ENCODE data around the gene VDR.

Gene VDR

DNA sequence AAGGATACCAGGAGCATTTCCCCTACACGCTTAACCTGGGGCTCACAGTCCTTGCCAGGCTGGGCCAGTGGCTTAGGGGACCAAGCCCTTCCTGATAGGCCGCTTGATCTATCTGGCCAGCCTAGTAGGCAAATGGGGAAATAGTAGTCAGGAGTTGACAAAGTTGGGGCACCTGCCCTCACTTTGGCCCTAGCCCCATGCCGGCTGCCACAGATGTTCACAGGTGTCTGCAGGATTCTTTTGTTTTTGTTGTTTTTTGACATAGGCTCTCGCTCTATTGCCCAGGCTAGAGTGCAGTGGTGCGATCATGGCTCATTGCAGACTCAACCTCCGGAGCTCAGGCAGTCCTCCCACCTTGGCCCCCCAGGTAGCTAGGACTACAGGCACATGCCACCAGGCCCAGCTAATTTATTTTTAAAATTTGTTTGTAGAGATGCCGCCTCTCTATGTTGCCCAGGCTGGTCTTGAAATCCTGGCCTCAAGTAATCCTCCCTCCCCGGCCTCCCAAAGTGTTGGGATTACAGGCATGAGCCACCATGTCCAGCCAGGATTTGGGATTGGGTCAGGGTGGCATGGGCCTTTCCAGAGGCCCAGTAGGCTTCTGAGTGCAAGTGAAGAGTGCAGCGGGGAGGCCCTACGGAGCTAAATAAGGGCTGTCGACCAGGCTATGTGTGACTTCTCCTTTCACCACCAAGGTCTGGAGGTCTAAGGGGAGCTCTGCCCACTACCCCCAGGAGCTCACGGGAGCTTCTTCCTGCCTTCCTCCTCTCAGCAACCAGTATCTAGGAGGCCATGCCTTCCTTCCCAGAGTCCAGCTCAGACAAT lies 69.6 kb downstream of the VDR start:
- Histone ChIP-seq H3K9me3 (ENCODE audit: control insufficient read depth in 1 of 2, low read length in 2 of 2) (no peaks in the 10 kb centered on the region), H3K4me1 (ENCODE audit: control insufficient read depth in 1 of 2, insufficient read depth in 2 of 2, low read length in 2 of 2) (peaks cover 4 to 9% of the 10 kb centered on the region in 2 donors), H3K4me3 (ENCODE audit: low read depth in 1 of 2, low read length in 2 of 2) (no peak overlapping the region), H3K9ac (ENCODE audit: low read depth in 1 of 2, low read length in 2 of 2) (no peak overlapping the region), H3K27me3 (ENCODE audit: control insufficient read depth in 1 of 2, insufficient read depth in 2 of 2, low read length in 2 of 2) (no peaks in the 10 kb centered on the region), H3K27ac (ENCODE audit: low read depth, low read length) (no peak overlapping the region), H3K36me3 (ENCODE audit: control insufficient read depth in 1 of 2, insufficient read depth in 2 of 2, low read length in 2 of 2) (no peaks in the 10 kb centered on the region)

DNA sequence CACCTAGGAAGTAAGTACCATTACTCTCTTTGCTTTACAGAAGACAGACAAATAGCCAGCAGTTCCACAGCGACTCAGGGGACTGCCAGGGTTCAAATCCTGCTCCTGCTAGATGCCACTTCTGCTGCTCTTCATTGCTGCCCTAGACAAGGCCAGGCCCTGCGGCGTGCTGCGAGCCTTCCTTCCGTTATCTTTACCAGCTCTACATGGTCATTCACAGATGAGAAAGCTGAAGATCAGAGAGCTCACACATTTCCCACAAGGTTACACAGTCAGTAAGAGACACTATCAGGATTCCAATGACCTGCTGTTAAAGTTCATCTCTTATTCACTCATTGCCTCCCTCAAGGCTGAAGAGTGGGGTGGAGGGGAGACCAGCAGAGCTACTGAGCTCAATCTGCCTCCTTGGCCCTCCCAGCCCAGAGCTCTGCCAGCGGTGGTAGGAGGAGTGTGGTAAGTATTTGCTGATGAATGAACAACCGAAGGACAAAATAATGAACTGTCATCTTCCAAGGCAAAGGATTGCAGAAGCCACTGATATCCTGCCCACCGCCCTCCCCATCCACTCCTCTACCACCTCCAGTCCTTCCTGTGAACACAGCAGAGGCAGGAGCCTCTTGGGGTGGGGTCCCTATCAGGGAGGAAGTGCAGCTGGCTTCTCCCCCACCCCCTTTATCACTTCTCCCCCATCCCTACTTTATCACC lies 70.4 kb downstream of the VDR start:
- H3K4me1 ChIP-seq (ENCODE audit: control insufficient read depth in 1 of 2, insufficient read depth in 2 of 2, low read length in 2 of 2): peaks cover 7 to 12% of the 10 kb centered on the region in 2 donors
- H3K9ac ChIP-seq (ENCODE audit: low read depth in 1 of 2, low read length in 2 of 2): no peak overlapping the region

DNA sequence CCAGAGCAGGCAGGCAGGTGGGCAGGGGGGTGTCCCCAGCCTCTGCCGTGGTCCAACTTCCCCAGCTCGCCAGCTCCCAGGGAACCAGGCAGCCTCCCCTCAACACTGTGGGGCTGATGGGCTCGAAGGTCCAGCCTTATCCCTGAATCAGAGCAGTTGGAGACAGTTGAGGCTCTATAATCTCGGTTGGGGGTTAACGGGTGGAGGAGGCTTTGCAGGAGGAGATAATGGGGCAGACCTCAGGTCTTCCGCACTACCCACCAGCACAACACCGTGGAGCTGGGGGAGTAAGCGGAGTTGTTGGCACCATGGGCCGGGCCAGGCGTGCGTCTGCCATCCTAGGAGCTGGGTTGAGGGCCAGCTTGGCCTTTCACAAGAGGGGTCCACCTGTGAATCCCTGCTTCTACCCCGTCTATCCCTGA lies 71.2 kb downstream of the VDR start:
- peaks cover 12% of the 10 kb centered on the region in 2 donors for H3K4me1 ChIP-seq (ENCODE audit: control insufficient read depth in 1 of 2, insufficient read depth in 2 of 2, low read length in 2 of 2)
- no peak overlapping the region for H3K4me3 ChIP-seq (ENCODE audit: low read depth in 1 of 2, low read length in 2 of 2)
- H3K9me3 ChIP-seq (ENCODE audit: control insufficient read depth in 1 of 2, low read length in 2 of 2): no peaks in the 10 kb centered on the region
- no peaks in the 10 kb centered on the region for H3K36me3 ChIP-seq (ENCODE audit: control insufficient read depth in 1 of 2, insufficient read depth in 2 of 2, low read length in 2 of 2)
- H3K27ac ChIP-seq (ENCODE audit: low read depth, low read length): no peak overlapping the region
- no peak overlapping the region for H3K9ac ChIP-seq (ENCODE audit: low read depth in 1 of 2, low read length in 2 of 2)
- H3K27me3 ChIP-seq (ENCODE audit: control insufficient read depth in 1 of 2, insufficient read depth in 2 of 2, low read length in 2 of 2): no peaks in the 10 kb centered on the region

More for the DNA sequence above, 70.4 kb downstream of the VDR start:
- Histone ChIP-seq H3K4me3 (ENCODE audit: low read depth in 1 of 2, low read length in 2 of 2) (no peak overlapping the region), H3K27me3 (ENCODE audit: control insufficient read depth in 1 of 2, insufficient read depth in 2 of 2, low read length in 2 of 2) (no peaks in the 10 kb centered on the region), H3K9me3 (ENCODE audit: control insufficient read depth in 1 of 2, low read length in 2 of 2) (no peaks in the 10 kb centered on the region), H3K36me3 (ENCODE audit: control insufficient read depth in 1 of 2, insufficient read depth in 2 of 2, low read length in 2 of 2) (no peaks in the 10 kb centered on the region), H3K27ac (ENCODE audit: low read depth, low read length) (no peak overlapping the region)

DNA sequence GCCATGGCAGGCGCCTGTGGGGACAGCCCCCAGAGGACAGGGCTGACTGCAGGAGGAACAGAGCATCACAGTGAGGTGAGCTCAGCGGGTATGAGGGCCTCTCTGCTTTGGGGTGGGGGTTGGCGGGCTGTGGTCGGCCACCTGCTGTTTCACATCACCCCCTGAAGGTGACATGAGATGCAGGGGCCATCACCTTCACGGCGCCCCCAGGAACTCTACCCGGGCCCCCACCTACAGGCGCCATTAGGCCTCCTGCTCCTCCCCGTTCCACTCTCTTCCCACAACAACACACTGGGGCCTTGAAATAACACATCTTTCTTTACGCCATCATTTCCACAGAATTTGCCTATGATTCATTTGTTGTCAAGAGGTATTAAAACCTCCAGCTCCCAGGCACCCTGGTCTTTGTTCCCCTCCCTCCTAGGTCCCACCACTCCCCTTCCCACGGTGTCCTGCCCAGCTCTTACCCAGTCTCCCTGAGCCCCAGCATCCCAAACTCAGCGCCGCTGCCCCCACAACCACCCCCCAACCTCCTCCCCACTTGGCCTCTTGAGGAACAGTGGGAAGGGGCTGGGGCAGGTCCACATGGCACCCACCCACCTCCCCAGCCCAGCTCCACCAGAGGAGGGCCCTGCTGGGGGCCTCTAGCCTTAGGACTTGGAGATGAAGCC lies 72.4 kb downstream of the VDR start:
- Histone ChIP-seq H3K4me1 (ENCODE audit: control insufficient read depth in 1 of 2, insufficient read depth in 2 of 2, low read length in 2 of 2) (peaks cover 18% of the 10 kb centered on the region in 2 donors), H3K4me3 (ENCODE audit: low read depth in 1 of 2, low read length in 2 of 2) (no peak overlapping the region), H3K27ac (ENCODE audit: low read depth, low read length) (no peak overlapping the region)

DNA sequence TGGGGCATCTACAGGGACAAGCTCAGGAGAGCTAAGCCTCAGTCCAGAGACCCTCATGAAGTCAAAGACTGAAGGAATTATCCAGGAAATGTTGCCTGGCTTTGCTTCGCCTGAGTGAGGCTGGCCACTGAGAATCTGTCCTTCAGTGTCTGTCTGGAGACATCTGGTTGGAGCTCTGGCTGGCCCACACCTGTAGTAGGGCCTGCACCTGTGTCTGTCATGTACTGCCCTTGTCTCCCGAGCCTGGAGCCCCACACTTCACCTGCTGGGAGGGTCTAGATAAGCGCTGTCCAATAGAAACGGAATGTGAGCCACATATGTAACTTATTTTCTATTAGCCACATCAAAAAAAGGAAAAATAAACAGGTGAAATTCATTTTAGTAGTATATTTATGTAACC lies 75.2 kb downstream of the VDR start:
- Histone ChIP-seq H3K9me3 (ENCODE audit: control insufficient read depth in 1 of 2, low read length in 2 of 2) (no peaks in the 10 kb centered on the region), H3K9ac (ENCODE audit: low read depth in 1 of 2, low read length in 2 of 2) (peak overlapping the region; percentile 14 to 40), H3K4me1 (ENCODE audit: control insufficient read depth in 1 of 2, insufficient read depth in 2 of 2, low read length in 2 of 2) (peaks cover 23 to 27% of the 10 kb centered on the region in 2 donors), H3K4me3 (ENCODE audit: low read depth in 1 of 2, low read length in 2 of 2) (peak overlapping the region; percentile 34 to 37), H3K27me3 (ENCODE audit: control insufficient read depth in 1 of 2, insufficient read depth in 2 of 2, low read length in 2 of 2) (no peaks in the 10 kb centered on the region), H3K36me3 (ENCODE audit: control insufficient read depth in 1 of 2, insufficient read depth in 2 of 2, low read length in 2 of 2) (no peaks in the 10 kb centered on the region), H3K27ac (ENCODE audit: low read depth, low read length) (peak overlapping the region; percentile 61)

More for the DNA sequence above, 72.4 kb downstream of the VDR start:
- Histone ChIP-seq H3K27me3 (ENCODE audit: control insufficient read depth in 1 of 2, insufficient read depth in 2 of 2, low read length in 2 of 2) (no peaks in the 10 kb centered on the region), H3K9ac (ENCODE audit: low read depth in 1 of 2, low read length in 2 of 2) (no peak overlapping the region), H3K36me3 (ENCODE audit: control insufficient read depth in 1 of 2, insufficient read depth in 2 of 2, low read length in 2 of 2) (no peaks in the 10 kb centered on the region), H3K9me3 (ENCODE audit: control insufficient read depth in 1 of 2, low read length in 2 of 2) (no peaks in the 10 kb centered on the region)

DNA sequence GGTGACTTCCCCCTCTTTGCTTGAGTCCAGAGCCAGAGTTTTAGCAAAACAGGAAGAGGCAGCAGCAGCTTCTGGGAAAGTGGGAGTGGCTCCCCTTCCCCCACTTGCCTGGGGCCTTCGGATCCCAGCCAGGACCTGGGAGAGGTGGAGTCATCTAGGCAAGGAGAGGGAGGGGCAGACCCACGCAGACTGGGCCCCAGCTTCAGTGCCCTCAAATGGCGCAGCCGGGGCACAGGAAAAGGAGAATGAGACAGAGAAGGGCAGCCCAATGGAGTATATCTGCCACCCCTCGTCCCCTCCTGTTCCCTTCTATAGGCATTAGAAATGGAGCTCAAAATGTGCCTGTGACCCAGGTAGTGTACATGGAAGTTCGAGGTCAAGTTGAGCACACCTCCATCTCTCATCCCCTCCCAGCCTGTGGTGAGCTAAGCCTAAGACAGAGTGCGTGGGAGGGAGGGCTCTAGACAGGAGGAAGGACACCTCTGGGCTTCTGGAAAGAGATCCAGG lies 75.8 kb downstream of the VDR start:
- H3K9me3 ChIP-seq (ENCODE audit: control insufficient read depth in 1 of 2, low read length in 2 of 2): no peaks in the 10 kb centered on the region
- H3K4me3 ChIP-seq (ENCODE audit: low read depth in 1 of 2, low read length in 2 of 2): peak overlapping the region; percentile 34 to 37
- H3K27me3 ChIP-seq (ENCODE audit: control insufficient read depth in 1 of 2, insufficient read depth in 2 of 2, low read length in 2 of 2): no peaks in the 10 kb centered on the region
- H3K36me3 ChIP-seq (ENCODE audit: control insufficient read depth in 1 of 2, insufficient read depth in 2 of 2, low read length in 2 of 2): no peaks in the 10 kb centered on the region
- peaks cover 25 to 27% of the 10 kb centered on the region in 2 donors for H3K4me1 ChIP-seq (ENCODE audit: control insufficient read depth in 1 of 2, insufficient read depth in 2 of 2, low read length in 2 of 2)
- H3K9ac ChIP-seq (ENCODE audit: low read depth in 1 of 2, low read length in 2 of 2): peak overlapping the region; percentile 14 to 40
- peak overlapping the region; percentile 61 for H3K27ac ChIP-seq (ENCODE audit: low read depth, low read length)

DNA sequence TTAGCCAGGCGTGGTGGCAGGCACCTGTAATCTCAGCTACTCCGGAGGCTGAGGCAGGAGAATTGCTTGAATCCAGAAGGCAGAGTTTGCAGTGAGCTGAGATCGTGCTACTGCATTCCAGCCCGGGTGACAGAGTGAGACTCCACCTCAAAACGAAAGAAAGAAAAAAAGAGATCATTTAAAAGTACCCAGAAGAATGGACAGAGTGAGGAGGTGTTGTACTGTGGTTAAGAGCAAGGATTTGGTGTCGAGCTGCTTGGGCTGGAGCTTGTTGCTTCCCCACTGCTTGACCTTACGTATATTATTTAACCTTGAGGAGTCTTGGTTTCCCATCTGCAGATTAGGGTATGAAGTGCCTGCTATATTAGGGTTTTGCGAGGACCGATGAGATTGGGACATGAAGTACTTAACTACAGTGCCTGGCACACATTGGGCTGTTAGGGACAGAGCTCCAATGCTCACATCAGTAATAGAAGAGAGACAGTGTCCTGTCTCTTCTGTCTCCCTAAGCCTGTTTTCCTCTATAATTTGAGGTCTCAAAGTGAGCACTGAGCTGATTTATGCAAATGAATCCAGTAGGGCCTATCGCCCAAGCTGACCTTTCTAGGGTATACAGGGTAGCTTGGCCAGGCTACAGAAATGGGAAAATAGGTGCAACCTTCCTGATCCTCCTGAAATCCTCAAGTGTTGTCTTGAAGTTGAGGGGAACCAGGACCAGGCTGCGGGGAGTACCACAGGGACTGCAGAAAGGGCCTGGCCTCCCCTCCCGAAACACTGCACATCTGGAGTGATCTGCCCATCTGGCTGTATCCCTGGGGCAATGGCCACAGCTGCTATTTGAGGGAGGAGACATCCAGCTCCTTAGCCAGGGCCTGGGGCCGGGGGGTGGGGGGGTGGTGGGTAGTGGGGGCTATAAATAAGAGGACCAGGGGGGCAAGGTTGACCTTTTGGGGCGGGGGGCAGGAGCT lies 76.5 kb downstream of the VDR start:
- no peak overlapping the region for H3K27ac ChIP-seq (ENCODE audit: low read depth, low read length)
- H3K9ac ChIP-seq (ENCODE audit: low read depth in 1 of 2, low read length in 2 of 2): no peak overlapping the region
- peaks cover 24 to 25% of the 10 kb centered on the region in 2 donors for H3K4me1 ChIP-seq (ENCODE audit: control insufficient read depth in 1 of 2, insufficient read depth in 2 of 2, low read length in 2 of 2)
- no peak overlapping the region for H3K4me3 ChIP-seq (ENCODE audit: low read depth in 1 of 2, low read length in 2 of 2)
- no peaks in the 10 kb centered on the region for H3K9me3 ChIP-seq (ENCODE audit: control insufficient read depth in 1 of 2, low read length in 2 of 2)
- H3K36me3 ChIP-seq (ENCODE audit: control insufficient read depth in 1 of 2, insufficient read depth in 2 of 2, low read length in 2 of 2): no peaks in the 10 kb centered on the region
- no peaks in the 10 kb centered on the region for H3K27me3 ChIP-seq (ENCODE audit: control insufficient read depth in 1 of 2, insufficient read depth in 2 of 2, low read length in 2 of 2)

DNA sequence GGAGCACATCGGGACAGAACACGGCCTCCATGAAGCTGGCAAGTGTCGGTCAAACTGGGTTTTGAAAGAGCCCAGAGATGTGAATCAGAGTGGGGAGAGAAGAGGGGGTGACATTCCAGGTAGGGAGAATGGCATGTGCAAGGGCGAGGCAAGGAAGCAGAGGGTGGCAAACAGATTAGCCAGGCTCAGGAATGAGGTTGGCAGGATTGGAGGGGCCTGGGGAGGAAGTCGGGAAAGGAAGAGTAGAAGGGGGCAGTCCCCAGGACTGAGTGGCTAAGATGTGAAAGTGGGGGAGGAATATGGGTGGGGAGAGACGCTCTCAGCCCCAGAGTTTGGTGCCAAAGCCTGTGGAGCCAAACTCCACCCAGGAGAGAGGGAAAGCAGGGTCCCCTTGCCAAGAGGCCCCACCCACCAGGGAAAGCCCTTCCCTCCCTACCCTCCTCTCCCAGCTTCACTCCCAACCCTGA lies 79.6 kb downstream of the VDR start:
- no peak overlapping the region for H3K4me3 ChIP-seq (ENCODE audit: low read depth in 1 of 2, low read length in 2 of 2)
- no peak overlapping the region for H3K27ac ChIP-seq (ENCODE audit: low read depth, low read length)
- H3K4me1 ChIP-seq (ENCODE audit: control insufficient read depth in 1 of 2, insufficient read depth in 2 of 2, low read length in 2 of 2): peaks cover 47% of the 10 kb centered on the region in 2 donors
- H3K27me3 ChIP-seq (ENCODE audit: control insufficient read depth in 1 of 2, insufficient read depth in 2 of 2, low read length in 2 of 2): no peaks in the 10 kb centered on the region
- H3K9me3 ChIP-seq (ENCODE audit: control insufficient read depth in 1 of 2, low read length in 2 of 2): no peaks in the 10 kb centered on the region
- no peaks in the 10 kb centered on the region for H3K36me3 ChIP-seq (ENCODE audit: control insufficient read depth in 1 of 2, insufficient read depth in 2 of 2, low read length in 2 of 2)
- H3K9ac ChIP-seq (ENCODE audit: low read depth in 1 of 2, low read length in 2 of 2): no peak overlapping the region

DNA sequence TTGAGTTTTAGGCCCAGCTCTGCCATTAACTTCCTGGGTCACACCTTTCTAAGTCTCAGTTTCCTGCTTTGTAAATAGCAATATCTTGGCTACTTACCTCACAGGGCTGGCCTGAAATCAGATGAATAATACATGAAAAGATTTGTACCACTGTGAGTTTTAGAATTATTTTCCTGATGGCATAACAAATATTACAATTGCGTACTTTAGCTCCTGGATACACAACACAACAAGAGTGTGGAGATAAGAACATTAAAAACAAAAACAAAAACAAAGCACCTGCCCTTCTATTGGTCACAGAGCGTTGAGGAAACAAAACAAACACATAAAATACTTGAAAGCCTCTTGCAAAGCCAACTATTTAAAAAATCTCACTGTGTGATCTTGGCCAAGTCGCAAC lies 80.2 kb downstream of the VDR start:
- Histone ChIP-seq H3K36me3 (ENCODE audit: control insufficient read depth in 1 of 2, insufficient read depth in 2 of 2, low read length in 2 of 2) (no peaks in the 10 kb centered on the region), H3K4me1 (ENCODE audit: control insufficient read depth in 1 of 2, insufficient read depth in 2 of 2, low read length in 2 of 2) (peaks cover 49% of the 10 kb centered on the region in 2 donors), H3K9ac (ENCODE audit: low read depth in 1 of 2, low read length in 2 of 2) (no peak overlapping the region), H3K27ac (ENCODE audit: low read depth, low read length) (no peak overlapping the region), H3K4me3 (ENCODE audit: low read depth in 1 of 2, low read length in 2 of 2) (no peak overlapping the region), H3K9me3 (ENCODE audit: control insufficient read depth in 1 of 2, low read length in 2 of 2) (no peaks in the 10 kb centered on the region), H3K27me3 (ENCODE audit: control insufficient read depth in 1 of 2, insufficient read depth in 2 of 2, low read length in 2 of 2) (no peaks in the 10 kb centered on the region)
